Left renal pelvis (tissue), 4 donors: Measurements from ENCODE around the gene ZSWIM5. TPM values are rescaled to one million over a fixed set of nuclear protein-coding genes. Genes with fewer than 3 reads are reported as not detected.
"Not testable (repeated sequence)": the region's sequence is repeated elsewhere in the genome, so short reads cannot be mapped to it uniquely, and the experiment has no call there.

Source experiments
- DNase-seq, 4 donors: peaks; one replicate each; pipeline ENCODE4 v3.0.0-alpha.2; 2013; ENCODE audit warnings: low read depth in 4 of 4, low spot score in 3 of 4
- polyA plus RNA-seq, 4 donors: library from polyadenylated mRNA; unstranded; fragments of 120-200 nt; gene quantifications; one replicate each; pipeline ENCODE4 v1.2.1, GENCODE V29; 2013; ENCODE audit not compliant: insufficient read length in 4 of 4

ZSWIM5 gene
- polyA plus RNA-seq, 4 donors = 4.1 to 7.9 (median 6.8) TPM

- DNase-seq = no peak
Observed at GRCh38 chr1:45008516-45008915, 197.9 kb downstream of the ZSWIM5 start.

GRCh38 chr1:45008076-45008475 lies 198.3 kb downstream of the ZSWIM5 start:
- DNase-seq = no peak

- no peak for DNase-seq
Observed at GRCh38 chr1:45007311-45007710, 199.1 kb downstream of the ZSWIM5 start.

- no peak for DNase-seq
Observed at GRCh38 chr1:45005761-45006160, 200.6 kb downstream of the ZSWIM5 start.

- no peak for DNase-seq
Observed at GRCh38 chr1:45004281-45004920, 202.0 kb downstream of the ZSWIM5 start.

GRCh38 chr1:45003741-45004140 lies 202.7 kb downstream of the ZSWIM5 start:
- no peak for DNase-seq

- DNase-seq = no peak
Observed at GRCh38 chr1:45002650-45003645, 203.5 kb downstream of the ZSWIM5 start.

- DNase-seq = not testable (repeated sequence)
Observed at GRCh38 chr1:45001576-45001975, 204.8 kb downstream of the ZSWIM5 start.

- no peak for DNase-seq
Observed at GRCh38 chr1:45001011-45001481, 205.4 kb downstream of the ZSWIM5 start.

GRCh38 chr1:44999232-44999631 lies 207.2 kb downstream of the ZSWIM5 start:
- DNase-seq = no peak

GRCh38 chr1:44995467-44996238 lies 210.8 kb downstream of the ZSWIM5 start:
- no peak for DNase-seq

GRCh38 chr1:44994309-44994898 lies 212.0 kb downstream of the ZSWIM5 start:
- DNase-seq = no peak

GRCh38 chr1:44988531-44989156 lies 217.8 kb downstream of the ZSWIM5 start:
- DNase-seq = no peak

- DNase-seq = no peak
Observed at GRCh38 chr1:44985747-44986359, 220.6 kb downstream of the ZSWIM5 start.

GRCh38 chr1:44977372-44977771 lies 229.0 kb downstream of the ZSWIM5 start:
- DNase-seq = not testable (repeated sequence)

GRCh38 chr1:44976252-44976651 lies 230.2 kb downstream of the ZSWIM5 start:
- no peak for DNase-seq

GRCh38 chr1:44973645-44974044 lies 232.8 kb downstream of the ZSWIM5 start:
- DNase-seq = no peak

GRCh38 chr1:44970317-44970716 lies 236.1 kb downstream of the ZSWIM5 start:
- DNase-seq = no peak
